Mesothelial cell of epicardium (in vitro differentiated cells): ENCODE measurements around the gene REN. TPM values are rescaled to one million over a fixed set of nuclear protein-coding genes. Genes with fewer than 3 reads are reported as not detected.

Experiments used
- DNase-seq, 2 experiments: peaks; one replicate each; pipeline ENCODE4 v3.0.0; 2021; ENCODE audit warnings: low spot score in 2 of 2; ENCODE audit not compliant: unreplicated experiment in 2 of 2
- H3K27ac Mint-ChIP-seq: 2 replicates; pipeline ENCODE4 v1.8.0; 2021; ENCODE audit warnings: mixed read lengths
- H3K27me3 Mint-ChIP-seq: 2 replicates; pipeline ENCODE4 v1.8.0; 2021; ENCODE audit warnings: low read depth, mixed read lengths
- H3K36me3 Mint-ChIP-seq: 2 replicates; pipeline ENCODE4 v1.8.0; 2021; ENCODE audit warnings: mixed read lengths
- H3K4me1 Mint-ChIP-seq: 2 replicates; pipeline ENCODE4 v1.8.0; 2021; ENCODE audit warnings: mixed read lengths
- H3K4me3 Mint-ChIP-seq: 2 replicates; pipeline ENCODE4 v1.8.0; 2021; ENCODE audit warnings: mild to moderate bottlenecking, moderate library complexity, mixed read lengths
- H3K9me3 Mint-ChIP-seq: 2 replicates; pipeline ENCODE4 v1.8.0; 2021; ENCODE audit warnings: mixed read lengths
- total RNA-seq: library from RNA; stranded (reverse); gene quantifications from 3 replicates; pipeline ENCODE4 v1.2.1, GENCODE V29; 2021
- TF ChIP-seq, protein P1 (sequence below): fragments of 200-600 bp; sonication (generic); IDR thresholded peaks from one replicate; pipeline ENCODE4 v1.5.0; 2021; ENCODE audit warnings: antibody characterized with exemption; ENCODE audit not compliant: unreplicated experiment

REN gene
- total RNA-seq, 1 donor from 2014 or later, result not detected

DNA sequence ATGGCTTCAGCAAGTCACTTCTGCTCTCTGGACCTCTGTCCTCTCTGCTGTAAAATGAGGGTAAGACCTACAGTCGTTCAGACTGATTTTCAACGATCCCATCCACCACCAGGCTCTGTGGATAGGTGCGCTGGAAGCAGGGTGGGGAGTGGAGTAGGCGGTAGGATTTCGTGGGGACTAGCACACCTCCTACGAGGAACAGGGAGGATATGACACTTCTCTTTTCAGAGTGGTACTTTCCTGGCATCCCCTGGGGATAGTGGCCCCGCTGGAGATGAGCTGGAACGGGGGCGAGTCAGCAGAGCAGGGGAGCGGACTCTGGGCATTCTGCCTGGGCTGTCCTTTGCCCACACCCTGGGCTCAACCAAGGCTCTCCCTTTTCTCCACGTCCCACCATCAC is 32.0 kb downstream of the REN start:
- DNase-seq, result no peak
- H3K4me1 Mint-ChIP-seq, result peaks cover 17% of the 10 kb centered on the region
- no peak overlapping the region for H3K4me3 Mint-ChIP-seq
- no peaks in the 10 kb centered on the region for H3K9me3 Mint-ChIP-seq
- TF ChIP-seq, protein P1, sequence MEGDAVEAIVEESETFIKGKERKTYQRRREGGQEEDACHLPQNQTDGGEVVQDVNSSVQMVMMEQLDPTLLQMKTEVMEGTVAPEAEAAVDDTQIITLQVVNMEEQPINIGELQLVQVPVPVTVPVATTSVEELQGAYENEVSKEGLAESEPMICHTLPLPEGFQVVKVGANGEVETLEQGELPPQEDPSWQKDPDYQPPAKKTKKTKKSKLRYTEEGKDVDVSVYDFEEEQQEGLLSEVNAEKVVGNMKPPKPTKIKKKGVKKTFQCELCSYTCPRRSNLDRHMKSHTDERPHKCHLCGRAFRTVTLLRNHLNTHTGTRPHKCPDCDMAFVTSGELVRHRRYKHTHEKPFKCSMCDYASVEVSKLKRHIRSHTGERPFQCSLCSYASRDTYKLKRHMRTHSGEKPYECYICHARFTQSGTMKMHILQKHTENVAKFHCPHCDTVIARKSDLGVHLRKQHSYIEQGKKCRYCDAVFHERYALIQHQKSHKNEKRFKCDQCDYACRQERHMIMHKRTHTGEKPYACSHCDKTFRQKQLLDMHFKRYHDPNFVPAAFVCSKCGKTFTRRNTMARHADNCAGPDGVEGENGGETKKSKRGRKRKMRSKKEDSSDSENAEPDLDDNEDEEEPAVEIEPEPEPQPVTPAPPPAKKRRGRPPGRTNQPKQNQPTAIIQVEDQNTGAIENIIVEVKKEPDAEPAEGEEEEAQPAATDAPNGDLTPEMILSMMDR, result no peak
- H3K27ac Mint-ChIP-seq, result no peak overlapping the region
- peaks cover 12% of the 10 kb centered on the region for H3K36me3 Mint-ChIP-seq
- no peaks in the 10 kb centered on the region for H3K27me3 Mint-ChIP-seq

DNA sequence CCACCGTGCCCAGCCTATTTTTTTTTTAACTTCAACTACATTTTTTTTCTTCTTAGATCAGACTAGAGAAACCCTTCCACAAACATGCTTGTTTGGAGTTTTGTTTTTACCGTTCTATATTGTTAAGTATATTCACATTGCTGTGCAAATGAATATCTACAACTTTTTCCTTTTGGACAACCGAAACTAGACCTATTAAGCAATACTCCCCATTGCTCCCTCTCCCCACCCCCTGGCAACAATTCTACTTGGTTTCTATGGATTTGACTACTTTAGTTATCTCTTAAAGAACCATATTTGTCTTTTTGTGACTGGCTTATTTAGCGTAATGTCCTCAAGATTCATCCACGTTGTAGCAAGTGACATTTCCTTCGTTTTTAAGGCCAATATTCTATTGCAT is 33.4 kb downstream of the REN start:
- TF ChIP-seq, protein P1, result no peak
- Mint-ChIP-seq H3K27ac (no peak overlapping the region), H3K36me3 (peaks cover 9% of the 10 kb centered on the region), H3K9me3 (no peaks in the 10 kb centered on the region), H3K27me3 (no peaks in the 10 kb centered on the region), H3K4me3 (no peak overlapping the region), H3K4me1 (peaks cover 26% of the 10 kb centered on the region)
- no peak for DNase-seq

DNA sequence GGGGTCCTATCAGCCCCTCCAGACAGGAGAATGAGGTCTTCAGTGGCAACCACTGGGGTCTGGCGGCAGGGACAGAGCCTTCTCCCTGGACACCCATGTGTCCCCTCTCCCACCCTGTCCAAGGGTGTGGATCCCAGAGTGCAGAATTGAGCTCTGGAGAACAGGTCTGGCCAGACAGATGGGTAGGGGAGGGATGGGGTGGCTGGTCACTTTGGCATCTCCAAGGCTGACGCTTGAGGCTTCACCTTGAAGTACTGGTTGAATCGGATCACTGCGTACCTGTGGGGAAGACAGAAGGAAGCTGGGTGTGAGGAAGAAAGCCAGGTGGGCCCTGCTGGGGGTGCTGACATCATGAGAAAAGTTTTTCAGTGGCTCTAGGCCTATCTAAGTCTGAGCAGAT is 34.2 kb downstream of the REN start:
- Mint-ChIP-seq H3K27me3 (no peaks in the 10 kb centered on the region), H3K4me3 (no peak overlapping the region), H3K27ac (peak overlapping the region; percentile 12), H3K9me3 (no peaks in the 10 kb centered on the region), H3K36me3 (peaks cover 9% of the 10 kb centered on the region), H3K4me1 (peaks cover 33% of the 10 kb centered on the region)
- TF ChIP-seq, protein P1, result no peak
- no peak for DNase-seq

DNA sequence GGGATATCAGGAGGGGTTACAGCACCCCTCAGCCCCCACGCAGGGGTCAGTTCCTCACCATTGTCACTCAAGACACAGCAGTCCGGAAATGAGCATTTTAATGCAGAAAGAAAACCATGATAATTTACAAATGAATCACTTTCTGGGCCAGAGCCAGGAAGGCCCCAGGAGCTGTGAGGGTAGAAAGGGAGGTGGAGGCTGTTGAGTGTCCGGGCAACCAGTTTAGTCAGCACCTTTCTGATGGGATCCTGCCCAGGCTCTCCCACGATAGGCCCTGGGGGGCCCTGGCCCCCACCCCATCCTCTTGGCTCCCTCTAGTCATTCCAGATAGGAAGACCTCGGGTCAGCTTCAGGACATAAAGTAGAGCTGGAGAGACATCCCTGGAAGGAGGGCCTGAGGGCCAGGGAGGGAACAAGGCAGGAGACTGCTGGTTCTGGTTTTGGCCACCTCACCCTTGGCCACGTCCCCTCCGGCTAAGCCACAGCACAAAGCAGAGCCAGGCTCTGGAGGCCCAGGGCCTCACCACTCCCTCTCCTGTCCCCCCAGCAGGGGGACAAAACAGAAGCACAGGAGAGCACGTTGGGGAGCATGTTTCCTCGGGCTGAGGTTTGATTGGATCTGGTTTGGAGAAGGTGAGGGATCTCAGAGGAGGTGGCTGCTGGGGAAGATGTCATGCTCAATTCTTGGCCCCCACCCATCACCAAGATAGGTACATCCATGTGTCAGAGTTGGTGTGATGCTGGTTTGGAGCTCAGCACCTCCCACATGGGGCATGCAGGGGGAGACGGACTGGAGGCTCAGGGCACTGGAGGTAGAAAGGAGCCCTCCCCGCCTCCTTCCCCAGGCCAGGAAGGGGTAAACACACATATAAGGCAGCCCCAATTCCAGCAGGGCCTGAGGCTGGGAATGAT is 34.9 kb downstream of the REN start:
- DNase-seq, result no peak
- TF ChIP-seq, protein P1, result no peak
- peaks cover 12% of the 10 kb centered on the region for H3K36me3 Mint-ChIP-seq
- H3K4me3 Mint-ChIP-seq, result no peak overlapping the region
- H3K27me3 Mint-ChIP-seq, result no peaks in the 10 kb centered on the region
- peaks cover 40% of the 10 kb centered on the region for H3K4me1 Mint-ChIP-seq
- peak overlapping the region; percentile 86 for H3K27ac Mint-ChIP-seq
- no peaks in the 10 kb centered on the region for H3K9me3 Mint-ChIP-seq

DNA sequence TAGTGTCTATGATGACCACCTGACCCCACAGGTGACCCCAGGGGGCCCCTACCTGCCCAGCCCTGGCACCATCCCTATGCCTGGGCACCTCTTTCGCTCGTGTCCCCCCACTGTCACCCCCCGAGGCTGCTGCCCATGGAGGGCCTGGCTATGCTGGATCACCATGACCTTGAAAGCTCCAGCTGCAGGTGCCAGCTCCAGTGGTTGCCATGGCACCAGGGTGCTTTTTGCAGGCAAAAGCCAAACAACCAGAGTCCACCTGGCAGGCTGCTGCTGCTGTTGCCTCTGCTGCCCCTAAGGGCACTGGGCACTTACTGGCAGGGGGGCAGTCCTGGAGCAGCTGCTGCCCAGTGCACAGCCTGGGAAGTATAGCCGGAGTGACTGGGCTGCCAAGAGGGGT is 36.0 kb downstream of the REN start:
- no peak overlapping the region for H3K27ac Mint-ChIP-seq

More for the DNA sequence above, 36.0 kb downstream of the REN start:
- Mint-ChIP-seq H3K4me3 (no peak overlapping the region), H3K9me3 (no peaks in the 10 kb centered on the region), H3K4me1 (peaks cover 42% of the 10 kb centered on the region), H3K36me3 (peaks cover 11% of the 10 kb centered on the region), H3K27me3 (no peaks in the 10 kb centered on the region)
- TF ChIP-seq, protein P1, result no peak
- DNase-seq, result no peak
